WTC11 (cell line): ENCODE results near the gene FAM174B. TPM values are rescaled to one million over a fixed set of nuclear protein-coding genes. Genes with fewer than 3 reads are reported as not detected.

ENCODE experiments used
- ATAC-seq: fragments of 200-7000 bp; cut with Tn5 transposase; 2 replicates; pipeline ENCODE4 v1.10.0; 2021; ENCODE audit warnings: mild to moderate bottlenecking, moderate library complexity
- CTCF ChIA-PET: fragments of 300-600 bp; sonication (Branson Sonifier 250); formaldehyde crosslinking; loops from one replicate; lab custom pipeline; 2021; ENCODE audit warnings: antibody characterized with exemption; lab: Charles Lee
- POLR2A ChIA-PET: fragments of 350-600 bp; sonication (Branson Sonifier 250); formaldehyde crosslinking; loops from one replicate; lab custom pipeline; 2021; ENCODE audit warnings: antibody characterized with exemption; lab: Charles Lee
- DNase-seq: peaks from one replicate; pipeline ENCODE4 v3.0.0; 2021; ENCODE audit warnings: low spot score
- H3K27ac Mint-ChIP-seq: 2 replicates; pipeline ENCODE4 v1.8.0; 2021; ENCODE audit warnings: mixed read lengths
- H3K27me3 Mint-ChIP-seq: 2 replicates; pipeline ENCODE4 v1.8.0; 2021; ENCODE audit warnings: low read depth, mild to moderate bottlenecking, moderate library complexity, mixed read lengths
- H3K36me3 Mint-ChIP-seq: 2 replicates; pipeline ENCODE4 v1.8.0; 2021; ENCODE audit warnings: mixed read lengths
- H3K4me1 Mint-ChIP-seq: 2 replicates; pipeline ENCODE4 v1.8.0; 2022; ENCODE audit warnings: mixed read lengths
- H3K4me3 Mint-ChIP-seq: 2 replicates; pipeline ENCODE4 v1.8.0; 2021; ENCODE audit warnings: mild to moderate bottlenecking, moderate library complexity, mixed read lengths
- H3K9me3 Mint-ChIP-seq: 2 replicates; pipeline ENCODE4 v1.8.0; 2021; ENCODE audit warnings: mixed read lengths
- ELF4 ChIP-seq: sonication (generic); formaldehyde crosslinking; IDR thresholded peaks from 2 replicates; pipeline ENCODE4 v1.8.1; 2022; ENCODE audit warnings: low read depth, mild to moderate bottlenecking, moderate library complexity, missing genetic modification reagents
- GRHL2 ChIP-seq: fragments of 250-450 bp; sonication (Bioruptor Pico); IDR thresholded peaks from 2 replicates; pipeline ENCODE4 v1.8.0; 2022; ENCODE audit warnings: mild to moderate bottlenecking, moderate library complexity; ENCODE audit not compliant: insufficient replicate concordance, severe bottlenecking
- KAT7 ChIP-seq: sonication (generic); formaldehyde crosslinking; IDR thresholded peaks from 2 replicates; pipeline ENCODE4 v1.8.1; 2023; ENCODE audit warnings: missing genetic modification reagents, mild to moderate bottlenecking, borderline replicate concordance
- NFE2L1 ChIP-seq: sonication (generic); formaldehyde crosslinking; IDR thresholded peaks from 2 replicates; pipeline ENCODE4 v1.8.1; 2023; ENCODE audit warnings: missing genetic modification reagents
- TEAD1 ChIP-seq: sonication (generic); formaldehyde crosslinking; IDR thresholded peaks from 2 replicates; pipeline ENCODE4 v1.8.0; 2022; ENCODE audit warnings: mild to moderate bottlenecking, missing genetic modification reagents
- ZNF121 ChIP-seq: sonication (generic); formaldehyde crosslinking; IDR thresholded peaks from 2 replicates; pipeline ENCODE4 v1.8.0; 2023; ENCODE audit warnings: missing genetic modification reagents
- ZNF138 ChIP-seq: sonication (generic); formaldehyde crosslinking; conservative IDR thresholded peaks from 2 replicates; pipeline ENCODE4 v1.8.1; 2022; ENCODE audit warnings: mild to moderate bottlenecking, moderate library complexity, missing genetic modification reagents
- ZNF396 ChIP-seq: fragments of 250-450 bp; sonication (Bioruptor Pico); IDR thresholded peaks from 2 replicates; pipeline ENCODE4 v1.8.0; 2021; ENCODE audit warnings: mild to moderate bottlenecking, moderate library complexity, borderline replicate concordance
- ZNF416 ChIP-seq: fragments of 250-450 bp; sonication (Bioruptor Pico); IDR thresholded peaks from 2 replicates; pipeline ENCODE4 v1.9.0; 2021; ENCODE audit warnings: mild to moderate bottlenecking, inconsistent platforms
- total RNA-seq: library from RNA; stranded (reverse); gene quantifications from 3 replicates; pipeline ENCODE4 v1.2.3, GENCODE V29; 2021
- TF ChIP-seq, protein P1 (sequence below): sonication (generic); formaldehyde crosslinking; conservative IDR thresholded peaks from 2 replicates; pipeline ENCODE4 v1.8.1; 2023; ENCODE audit warnings: mild to moderate bottlenecking, low read depth, missing genetic modification reagents, moderate library complexity
- TF ChIP-seq, protein P2 (sequence below): sonication (generic); formaldehyde crosslinking; IDR thresholded peaks from 2 replicates; pipeline ENCODE4 v1.8.0; 2022; ENCODE audit warnings: mild to moderate bottlenecking, missing genetic modification reagents
- TF ChIP-seq, protein P3 (sequence below): sonication (generic); formaldehyde crosslinking; IDR thresholded peaks from 2 replicates; pipeline ENCODE4 v1.8.1; 2022; ENCODE audit warnings: mild to moderate bottlenecking, missing genetic modification reagents, moderate library complexity, borderline replicate concordance
- TF ChIP-seq, protein P4 (sequence below): fragments of 250-450 bp; sonication (Bioruptor Pico); IDR thresholded peaks from 2 replicates; pipeline ENCODE4 v1.9.0; 2021; ENCODE audit warnings: mild to moderate bottlenecking
- TF ChIP-seq, protein P5 (sequence below): sonication (generic); formaldehyde crosslinking; IDR thresholded peaks from 2 replicates; pipeline ENCODE4 v1.8.1; 2023; ENCODE audit warnings: mild to moderate bottlenecking, missing genetic modification reagents, moderate library complexity
- TF ChIP-seq, protein P6 (sequence below): sonication (generic); formaldehyde crosslinking; IDR thresholded peaks from 2 replicates; pipeline ENCODE4 v1.8.1; 2023; ENCODE audit warnings: mild to moderate bottlenecking, missing genetic modification reagents, borderline replicate concordance

Gene FAM174B
- total RNA-seq, 1 experiment from 2014 or later: 22.1 TPM

DNA sequence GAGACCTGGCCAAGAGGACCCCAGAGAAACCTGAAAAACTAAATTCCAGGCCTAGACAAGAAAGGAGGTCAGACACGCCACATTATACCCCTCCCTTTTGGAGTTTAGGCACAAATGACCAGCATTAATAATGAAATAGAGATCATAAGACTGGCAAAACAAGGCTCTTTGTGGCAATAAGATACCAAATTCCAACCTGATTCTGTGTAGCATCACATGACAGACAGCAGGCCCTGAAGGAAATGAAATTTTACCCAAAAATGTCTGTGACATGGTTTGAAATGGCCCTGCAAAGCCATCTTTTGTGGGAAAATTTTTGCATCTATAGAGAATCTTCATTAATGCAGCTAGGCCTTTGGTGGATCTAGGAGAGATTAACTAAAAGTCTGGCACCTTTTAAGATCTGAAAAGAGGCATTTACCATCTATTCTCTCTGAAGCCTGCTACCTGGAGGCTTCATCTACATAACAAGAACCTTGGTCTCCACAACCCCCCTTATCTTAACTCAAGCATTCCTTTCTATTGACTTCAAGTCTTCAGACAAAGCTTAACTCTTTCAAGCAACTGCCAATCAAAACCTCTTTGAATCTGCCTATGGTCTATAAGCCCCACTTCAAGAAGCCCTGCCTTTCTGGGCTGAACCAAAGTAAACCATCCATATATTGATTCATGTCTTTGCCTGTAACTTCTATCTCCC is 8.0 kb downstream of the FAM174B start (continued):
- TF ChIP-seq, protein P1, sequence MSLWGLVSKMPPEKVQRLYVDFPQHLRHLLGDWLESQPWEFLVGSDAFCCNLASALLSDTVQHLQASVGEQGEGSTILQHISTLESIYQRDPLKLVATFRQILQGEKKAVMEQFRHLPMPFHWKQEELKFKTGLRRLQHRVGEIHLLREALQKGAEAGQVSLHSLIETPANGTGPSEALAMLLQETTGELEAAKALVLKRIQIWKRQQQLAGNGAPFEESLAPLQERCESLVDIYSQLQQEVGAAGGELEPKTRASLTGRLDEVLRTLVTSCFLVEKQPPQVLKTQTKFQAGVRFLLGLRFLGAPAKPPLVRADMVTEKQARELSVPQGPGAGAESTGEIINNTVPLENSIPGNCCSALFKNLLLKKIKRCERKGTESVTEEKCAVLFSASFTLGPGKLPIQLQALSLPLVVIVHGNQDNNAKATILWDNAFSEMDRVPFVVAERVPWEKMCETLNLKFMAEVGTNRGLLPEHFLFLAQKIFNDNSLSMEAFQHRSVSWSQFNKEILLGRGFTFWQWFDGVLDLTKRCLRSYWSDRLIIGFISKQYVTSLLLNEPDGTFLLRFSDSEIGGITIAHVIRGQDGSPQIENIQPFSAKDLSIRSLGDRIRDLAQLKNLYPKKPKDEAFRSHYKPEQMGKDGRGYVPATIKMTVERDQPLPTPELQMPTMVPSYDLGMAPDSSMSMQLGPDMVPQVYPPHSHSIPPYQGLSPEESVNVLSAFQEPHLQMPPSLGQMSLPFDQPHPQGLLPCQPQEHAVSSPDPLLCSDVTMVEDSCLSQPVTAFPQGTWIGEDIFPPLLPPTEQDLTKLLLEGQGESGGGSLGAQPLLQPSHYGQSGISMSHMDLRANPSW: no peak
- TF ChIP-seq, protein P2, sequence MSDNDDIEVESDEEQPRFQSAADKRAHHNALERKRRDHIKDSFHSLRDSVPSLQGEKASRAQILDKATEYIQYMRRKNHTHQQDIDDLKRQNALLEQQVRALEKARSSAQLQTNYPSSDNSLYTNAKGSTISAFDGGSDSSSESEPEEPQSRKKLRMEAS (CRISPR knock-in tag): no peak

DNA sequence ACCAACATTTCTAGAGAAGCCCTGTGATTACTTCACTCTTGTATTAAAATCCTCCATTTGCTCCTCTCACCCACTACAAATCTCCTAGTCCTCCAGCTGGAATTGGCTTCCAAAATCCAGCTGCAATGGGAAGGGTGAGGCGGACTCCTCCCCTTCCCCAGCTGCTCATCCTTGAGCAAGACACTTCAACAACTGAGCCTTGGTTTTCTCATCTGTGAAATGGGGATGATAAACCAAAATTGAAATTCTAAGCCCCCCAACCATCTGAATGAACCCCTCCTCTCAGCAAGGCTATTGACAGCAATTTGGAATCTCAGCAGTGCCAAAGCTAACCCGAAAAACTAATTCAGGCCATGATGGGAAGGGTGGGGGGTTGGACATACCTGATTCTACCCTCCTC is 9.4 kb downstream of the FAM174B start:
- TF ChIP-seq ZNF138 (CRISPR knock-in tag): no peak
- no peak for TF ChIP-seq ZNF121 (CRISPR knock-in tag)
- no peak for TF ChIP-seq ELF4 (CRISPR knock-in tag)
- no peak for TF ChIP-seq NFE2L1
- TF ChIP-seq ZNF416 (CRISPR knock-in tag): no peak
- TF ChIP-seq, protein P3, sequence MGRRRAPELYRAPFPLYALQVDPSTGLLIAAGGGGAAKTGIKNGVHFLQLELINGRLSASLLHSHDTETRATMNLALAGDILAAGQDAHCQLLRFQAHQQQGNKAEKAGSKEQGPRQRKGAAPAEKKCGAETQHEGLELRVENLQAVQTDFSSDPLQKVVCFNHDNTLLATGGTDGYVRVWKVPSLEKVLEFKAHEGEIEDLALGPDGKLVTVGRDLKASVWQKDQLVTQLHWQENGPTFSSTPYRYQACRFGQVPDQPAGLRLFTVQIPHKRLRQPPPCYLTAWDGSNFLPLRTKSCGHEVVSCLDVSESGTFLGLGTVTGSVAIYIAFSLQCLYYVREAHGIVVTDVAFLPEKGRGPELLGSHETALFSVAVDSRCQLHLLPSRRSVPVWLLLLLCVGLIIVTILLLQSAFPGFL: no peak
- TF ChIP-seq TEAD1: no peak
- TF ChIP-seq, protein P4, sequence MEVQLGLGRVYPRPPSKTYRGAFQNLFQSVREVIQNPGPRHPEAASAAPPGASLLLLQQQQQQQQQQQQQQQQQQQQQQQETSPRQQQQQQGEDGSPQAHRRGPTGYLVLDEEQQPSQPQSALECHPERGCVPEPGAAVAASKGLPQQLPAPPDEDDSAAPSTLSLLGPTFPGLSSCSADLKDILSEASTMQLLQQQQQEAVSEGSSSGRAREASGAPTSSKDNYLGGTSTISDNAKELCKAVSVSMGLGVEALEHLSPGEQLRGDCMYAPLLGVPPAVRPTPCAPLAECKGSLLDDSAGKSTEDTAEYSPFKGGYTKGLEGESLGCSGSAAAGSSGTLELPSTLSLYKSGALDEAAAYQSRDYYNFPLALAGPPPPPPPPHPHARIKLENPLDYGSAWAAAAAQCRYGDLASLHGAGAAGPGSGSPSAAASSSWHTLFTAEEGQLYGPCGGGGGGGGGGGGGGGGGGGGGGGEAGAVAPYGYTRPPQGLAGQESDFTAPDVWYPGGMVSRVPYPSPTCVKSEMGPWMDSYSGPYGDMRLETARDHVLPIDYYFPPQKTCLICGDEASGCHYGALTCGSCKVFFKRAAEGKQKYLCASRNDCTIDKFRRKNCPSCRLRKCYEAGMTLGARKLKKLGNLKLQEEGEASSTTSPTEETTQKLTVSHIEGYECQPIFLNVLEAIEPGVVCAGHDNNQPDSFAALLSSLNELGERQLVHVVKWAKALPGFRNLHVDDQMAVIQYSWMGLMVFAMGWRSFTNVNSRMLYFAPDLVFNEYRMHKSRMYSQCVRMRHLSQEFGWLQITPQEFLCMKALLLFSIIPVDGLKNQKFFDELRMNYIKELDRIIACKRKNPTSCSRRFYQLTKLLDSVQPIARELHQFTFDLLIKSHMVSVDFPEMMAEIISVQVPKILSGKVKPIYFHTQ (CRISPR knock-in tag): no peak
- no peak for TF ChIP-seq KAT7 (CRISPR knock-in tag)
- TF ChIP-seq, protein P5, sequence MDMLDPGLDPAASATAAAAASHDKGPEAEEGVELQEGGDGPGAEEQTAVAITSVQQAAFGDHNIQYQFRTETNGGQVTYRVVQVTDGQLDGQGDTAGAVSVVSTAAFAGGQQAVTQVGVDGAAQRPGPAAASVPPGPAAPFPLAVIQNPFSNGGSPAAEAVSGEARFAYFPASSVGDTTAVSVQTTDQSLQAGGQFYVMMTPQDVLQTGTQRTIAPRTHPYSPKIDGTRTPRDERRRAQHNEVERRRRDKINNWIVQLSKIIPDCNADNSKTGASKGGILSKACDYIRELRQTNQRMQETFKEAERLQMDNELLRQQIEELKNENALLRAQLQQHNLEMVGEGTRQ (CRISPR knock-in tag): no peak
- no peak for TF ChIP-seq ZNF396 (CRISPR knock-in tag)
- no peak for TF ChIP-seq GRHL2
- TF ChIP-seq, all 79 proteins: peak for 0
- POLR2A ChIA-PET: no interaction called here
- no peak for DNase-seq
- H3K36me3 Mint-ChIP-seq: peaks cover 6% of the 10 kb centered on the region
- peaks cover 14% of the 10 kb centered on the region for H3K9me3 Mint-ChIP-seq
- H3K27me3 Mint-ChIP-seq: no peaks in the 10 kb centered on the region
- no peak overlapping the region for H3K4me3 Mint-ChIP-seq
- H3K4me1 Mint-ChIP-seq: peaks cover 71% of the 10 kb centered on the region
- CTCF ChIA-PET: no interaction called here
- peak overlapping the region; percentile 99 for H3K27ac Mint-ChIP-seq
- ATAC-seq: no peak

DNA sequence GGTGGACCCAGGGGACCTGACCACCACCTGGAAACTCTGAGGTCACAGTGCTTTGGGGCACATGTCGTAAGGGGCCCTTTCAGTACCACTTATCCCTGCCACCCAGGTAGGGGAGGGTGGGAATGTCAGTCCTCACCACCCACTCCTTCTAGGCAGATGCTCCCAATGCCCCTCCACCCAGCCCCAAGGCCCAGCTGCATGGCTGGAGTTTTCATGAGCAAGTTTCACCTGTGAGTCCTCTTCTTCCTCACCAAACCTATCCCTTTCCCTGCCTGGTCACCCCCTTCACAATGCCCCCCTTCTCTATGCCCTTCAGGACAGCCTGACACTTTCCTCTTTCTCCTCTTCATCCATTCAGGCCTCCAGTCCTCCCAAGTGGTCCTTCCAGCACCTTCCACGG is 9.8 kb downstream of the FAM174B start:
- DNase-seq (no peak), ATAC-seq (no peak)
- TF ChIP-seq, protein P3: no peak
- TF ChIP-seq, protein P6, sequence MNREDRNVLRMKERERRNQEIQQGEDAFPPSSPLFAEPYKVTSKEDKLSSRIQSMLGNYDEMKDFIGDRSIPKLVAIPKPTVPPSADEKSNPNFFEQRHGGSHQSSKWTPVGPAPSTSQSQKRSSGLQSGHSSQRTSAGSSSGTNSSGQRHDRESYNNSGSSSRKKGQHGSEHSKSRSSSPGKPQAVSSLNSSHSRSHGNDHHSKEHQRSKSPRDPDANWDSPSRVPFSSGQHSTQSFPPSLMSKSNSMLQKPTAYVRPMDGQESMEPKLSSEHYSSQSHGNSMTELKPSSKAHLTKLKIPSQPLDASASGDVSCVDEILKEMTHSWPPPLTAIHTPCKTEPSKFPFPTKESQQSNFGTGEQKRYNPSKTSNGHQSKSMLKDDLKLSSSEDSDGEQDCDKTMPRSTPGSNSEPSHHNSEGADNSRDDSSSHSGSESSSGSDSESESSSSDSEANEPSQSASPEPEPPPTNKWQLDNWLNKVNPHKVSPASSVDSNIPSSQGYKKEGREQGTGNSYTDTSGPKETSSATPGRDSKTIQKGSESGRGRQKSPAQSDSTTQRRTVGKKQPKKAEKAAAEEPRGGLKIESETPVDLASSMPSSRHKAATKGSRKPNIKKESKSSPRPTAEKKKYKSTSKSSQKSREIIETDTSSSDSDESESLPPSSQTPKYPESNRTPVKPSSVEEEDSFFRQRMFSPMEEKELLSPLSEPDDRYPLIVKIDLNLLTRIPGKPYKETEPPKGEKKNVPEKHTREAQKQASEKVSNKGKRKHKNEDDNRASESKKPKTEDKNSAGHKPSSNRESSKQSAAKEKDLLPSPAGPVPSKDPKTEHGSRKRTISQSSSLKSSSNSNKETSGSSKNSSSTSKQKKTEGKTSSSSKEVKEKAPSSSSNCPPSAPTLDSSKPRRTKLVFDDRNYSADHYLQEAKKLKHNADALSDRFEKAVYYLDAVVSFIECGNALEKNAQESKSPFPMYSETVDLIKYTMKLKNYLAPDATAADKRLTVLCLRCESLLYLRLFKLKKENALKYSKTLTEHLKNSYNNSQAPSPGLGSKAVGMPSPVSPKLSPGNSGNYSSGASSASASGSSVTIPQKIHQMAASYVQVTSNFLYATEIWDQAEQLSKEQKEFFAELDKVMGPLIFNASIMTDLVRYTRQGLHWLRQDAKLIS (CRISPR knock-in tag): no peak
- TF ChIP-seq, protein P4 (CRISPR knock-in tag): no peak
- H3K27me3 Mint-ChIP-seq: no peaks in the 10 kb centered on the region
- CTCF ChIA-PET: interaction anchor here (1.0 to 1.3 kb wide), 2 partner anchors 11 to 69 kb away, joined by 3 read pairs; no protein-coding TSS in a partner anchor
- POLR2A ChIA-PET: no interaction called here
- peaks cover 5% of the 10 kb centered on the region for H3K36me3 Mint-ChIP-seq
- H3K4me1 Mint-ChIP-seq: peaks cover 69% of the 10 kb centered on the region
- peaks cover 13% of the 10 kb centered on the region for H3K9me3 Mint-ChIP-seq
- peak overlapping the region; percentile 99 for H3K27ac Mint-ChIP-seq
- no peak overlapping the region for H3K4me3 Mint-ChIP-seq
